ENCODE data around the gene SLC9A8. TPM values are rescaled to one million over a fixed set of nuclear protein-coding genes. Genes with fewer than 3 reads are reported as not detected.

Gene SLC9A8
- total RNA-seq, 1 donor from 2014 or later: 5.2 TPM

- Mint-ChIP-seq H3K9me3 (ENCODE audit: low read depth) (no peaks in the 10 kb centered on the region), H3K27me3 (ENCODE audit: low read depth) (no peaks in the 10 kb centered on the region), H3K27ac (ENCODE audit: unreplicated experiment) (peak overlapping the region; percentile 56), H3K4me1 (ENCODE audit: low read depth) (peaks cover 50% of the 10 kb centered on the region), H3K4me3 (ENCODE audit: unreplicated experiment) (no peak overlapping the region), H3K36me3 (ENCODE audit: low read depth) (peaks cover 5% of the 10 kb centered on the region)
- DNase-seq (ENCODE audit: low spot score): no peak
- TF ChIP-seq, protein P1, sequence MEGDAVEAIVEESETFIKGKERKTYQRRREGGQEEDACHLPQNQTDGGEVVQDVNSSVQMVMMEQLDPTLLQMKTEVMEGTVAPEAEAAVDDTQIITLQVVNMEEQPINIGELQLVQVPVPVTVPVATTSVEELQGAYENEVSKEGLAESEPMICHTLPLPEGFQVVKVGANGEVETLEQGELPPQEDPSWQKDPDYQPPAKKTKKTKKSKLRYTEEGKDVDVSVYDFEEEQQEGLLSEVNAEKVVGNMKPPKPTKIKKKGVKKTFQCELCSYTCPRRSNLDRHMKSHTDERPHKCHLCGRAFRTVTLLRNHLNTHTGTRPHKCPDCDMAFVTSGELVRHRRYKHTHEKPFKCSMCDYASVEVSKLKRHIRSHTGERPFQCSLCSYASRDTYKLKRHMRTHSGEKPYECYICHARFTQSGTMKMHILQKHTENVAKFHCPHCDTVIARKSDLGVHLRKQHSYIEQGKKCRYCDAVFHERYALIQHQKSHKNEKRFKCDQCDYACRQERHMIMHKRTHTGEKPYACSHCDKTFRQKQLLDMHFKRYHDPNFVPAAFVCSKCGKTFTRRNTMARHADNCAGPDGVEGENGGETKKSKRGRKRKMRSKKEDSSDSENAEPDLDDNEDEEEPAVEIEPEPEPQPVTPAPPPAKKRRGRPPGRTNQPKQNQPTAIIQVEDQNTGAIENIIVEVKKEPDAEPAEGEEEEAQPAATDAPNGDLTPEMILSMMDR (IDR thresholded peaks at IDR 0.05): no peak
Measured at GRCh38 chr20:49867453-49868215, 55.0 kb downstream of the SLC9A8 start.

DNA sequence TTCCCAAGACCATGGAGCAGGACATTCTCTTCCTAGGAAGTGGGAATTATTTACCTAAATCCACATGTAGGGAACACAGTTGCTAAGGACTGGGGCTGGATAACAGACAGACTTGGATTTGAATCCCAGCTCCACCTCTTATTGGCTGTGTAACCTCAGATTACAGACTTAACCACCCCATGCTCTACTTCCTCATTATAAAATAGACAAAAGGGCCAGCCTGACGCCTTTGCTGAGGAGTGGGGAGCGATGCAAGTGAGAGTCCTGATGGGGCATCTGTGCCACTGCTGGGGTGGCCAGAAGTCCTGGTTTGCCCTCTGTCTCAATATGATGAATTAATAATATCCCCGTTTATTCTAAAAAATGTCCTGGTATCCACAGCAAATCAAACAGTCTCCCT, 55.9 kb downstream of the SLC9A8 start:
- peak overlapping the region; percentile 56 for H3K27ac Mint-ChIP-seq (ENCODE audit: unreplicated experiment)
- H3K4me3 Mint-ChIP-seq (ENCODE audit: unreplicated experiment): no peak overlapping the region
- H3K27me3 Mint-ChIP-seq (ENCODE audit: low read depth): no peaks in the 10 kb centered on the region
- peaks cover 50% of the 10 kb centered on the region for H3K4me1 Mint-ChIP-seq (ENCODE audit: low read depth)
- no peak for DNase-seq (ENCODE audit: low spot score)
- H3K9me3 Mint-ChIP-seq (ENCODE audit: low read depth): no peaks in the 10 kb centered on the region
- peaks cover 7% of the 10 kb centered on the region for H3K36me3 Mint-ChIP-seq (ENCODE audit: low read depth)
- TF ChIP-seq, protein P1 (IDR thresholded peaks at IDR 0.05): no peak

DNA sequence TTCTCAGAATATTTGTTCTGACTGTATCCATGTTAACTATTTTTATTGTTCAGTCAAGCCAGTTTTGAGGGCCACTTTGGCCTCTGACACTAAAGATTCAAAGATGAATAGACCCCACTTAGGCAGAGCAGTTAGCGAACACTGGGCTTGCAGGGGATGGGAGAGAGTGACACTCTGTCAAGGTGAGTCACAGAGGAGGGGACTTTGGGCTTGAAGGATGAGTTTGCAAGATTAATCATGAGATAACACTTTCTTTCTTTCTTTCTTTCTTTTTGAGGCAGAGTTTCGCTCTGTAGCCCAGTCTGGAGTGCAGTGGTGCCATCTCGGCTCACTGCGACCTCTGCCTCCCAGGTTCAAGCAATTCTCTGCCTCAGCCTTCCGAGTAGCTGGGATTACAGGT, 56.3 kb downstream of the SLC9A8 start:
- TF ChIP-seq, protein P1 (IDR thresholded peaks at IDR 0.05): no peak
- peaks cover 50% of the 10 kb centered on the region for H3K4me1 Mint-ChIP-seq (ENCODE audit: low read depth)
- no peaks in the 10 kb centered on the region for H3K9me3 Mint-ChIP-seq (ENCODE audit: low read depth)
- H3K27ac Mint-ChIP-seq (ENCODE audit: unreplicated experiment): peak overlapping the region; percentile 61
- H3K27me3 Mint-ChIP-seq (ENCODE audit: low read depth): no peaks in the 10 kb centered on the region
- no peak overlapping the region for H3K4me3 Mint-ChIP-seq (ENCODE audit: unreplicated experiment)
- peaks cover 7% of the 10 kb centered on the region for H3K36me3 Mint-ChIP-seq (ENCODE audit: low read depth)
- DNase-seq (ENCODE audit: low spot score): no peak

DNA sequence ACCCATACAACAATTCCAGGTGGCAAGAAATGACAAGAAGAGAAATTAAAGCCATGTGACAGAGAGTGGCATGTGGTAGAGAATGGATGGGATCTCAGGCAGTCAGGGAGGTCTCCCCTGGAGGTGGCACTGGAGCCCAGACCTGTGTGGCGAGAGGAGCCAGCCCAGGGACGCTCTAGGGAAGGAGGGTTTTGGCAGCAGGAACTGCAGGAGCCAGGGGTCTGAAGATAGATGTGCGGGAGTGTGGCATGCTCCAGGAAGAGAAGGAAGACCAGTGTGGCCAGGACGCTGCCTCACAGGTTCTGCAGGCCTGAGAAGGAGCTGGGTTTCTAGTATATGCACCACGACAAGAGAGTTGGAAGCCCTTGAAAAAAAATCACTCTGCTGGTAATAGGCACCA, 57.6 kb downstream of the SLC9A8 start:
- peaks cover 5% of the 10 kb centered on the region for H3K36me3 Mint-ChIP-seq (ENCODE audit: low read depth)
- TF ChIP-seq, protein P1 (IDR thresholded peaks at IDR 0.05): no peak
- H3K27ac Mint-ChIP-seq (ENCODE audit: unreplicated experiment): peak overlapping the region; percentile 42
- no peaks in the 10 kb centered on the region for H3K9me3 Mint-ChIP-seq (ENCODE audit: low read depth)
- H3K4me1 Mint-ChIP-seq (ENCODE audit: low read depth): peaks cover 56% of the 10 kb centered on the region
- DNase-seq (ENCODE audit: low spot score): no peak
- no peak overlapping the region for H3K4me3 Mint-ChIP-seq (ENCODE audit: unreplicated experiment)
- H3K27me3 Mint-ChIP-seq (ENCODE audit: low read depth): no peaks in the 10 kb centered on the region

DNA sequence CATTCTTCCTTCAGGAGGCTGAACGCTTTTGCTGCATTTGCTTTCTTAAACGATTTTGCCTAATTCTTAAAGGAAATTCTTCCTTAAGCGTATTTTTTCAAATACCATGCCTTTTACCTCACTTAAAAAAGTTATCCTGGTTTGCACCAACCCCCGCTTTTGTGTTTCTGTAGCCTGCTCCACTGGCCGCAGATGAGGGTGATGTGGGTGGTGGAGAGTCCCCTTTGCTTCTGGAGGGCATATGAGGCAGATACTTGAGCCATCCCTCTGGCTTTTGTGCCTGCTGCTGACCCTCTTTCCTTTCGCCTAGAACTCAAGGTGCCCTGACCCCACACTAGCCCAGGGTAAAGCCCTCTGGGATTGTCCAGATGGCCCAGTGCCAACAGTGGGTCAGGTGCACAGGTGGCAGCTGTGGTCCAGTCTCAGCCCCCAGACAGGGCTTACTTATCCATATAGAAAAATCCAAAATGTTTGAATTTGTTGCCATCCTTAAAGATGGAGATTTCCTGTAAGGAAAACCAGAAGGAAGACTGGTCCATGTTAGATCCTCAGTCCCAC, 58.8 kb downstream of the SLC9A8 start:
- DNase-seq (ENCODE audit: low spot score): no peak
- Mint-ChIP-seq H3K27me3 (ENCODE audit: low read depth) (no peaks in the 10 kb centered on the region), H3K27ac (ENCODE audit: unreplicated experiment) (no peak overlapping the region), H3K4me1 (ENCODE audit: low read depth) (peaks cover 54% of the 10 kb centered on the region), H3K4me3 (ENCODE audit: unreplicated experiment) (no peak overlapping the region), H3K9me3 (ENCODE audit: low read depth) (no peaks in the 10 kb centered on the region), H3K36me3 (ENCODE audit: low read depth) (peaks cover 5% of the 10 kb centered on the region)
- TF ChIP-seq, protein P1 (IDR thresholded peaks at IDR 0.05): no peak
